ENCODE data around the gene FAM83G.
A peak's percentile ranks its signal among the peaks of the same experiment; 100 is the strongest.

Gene FAM83G

DNA sequence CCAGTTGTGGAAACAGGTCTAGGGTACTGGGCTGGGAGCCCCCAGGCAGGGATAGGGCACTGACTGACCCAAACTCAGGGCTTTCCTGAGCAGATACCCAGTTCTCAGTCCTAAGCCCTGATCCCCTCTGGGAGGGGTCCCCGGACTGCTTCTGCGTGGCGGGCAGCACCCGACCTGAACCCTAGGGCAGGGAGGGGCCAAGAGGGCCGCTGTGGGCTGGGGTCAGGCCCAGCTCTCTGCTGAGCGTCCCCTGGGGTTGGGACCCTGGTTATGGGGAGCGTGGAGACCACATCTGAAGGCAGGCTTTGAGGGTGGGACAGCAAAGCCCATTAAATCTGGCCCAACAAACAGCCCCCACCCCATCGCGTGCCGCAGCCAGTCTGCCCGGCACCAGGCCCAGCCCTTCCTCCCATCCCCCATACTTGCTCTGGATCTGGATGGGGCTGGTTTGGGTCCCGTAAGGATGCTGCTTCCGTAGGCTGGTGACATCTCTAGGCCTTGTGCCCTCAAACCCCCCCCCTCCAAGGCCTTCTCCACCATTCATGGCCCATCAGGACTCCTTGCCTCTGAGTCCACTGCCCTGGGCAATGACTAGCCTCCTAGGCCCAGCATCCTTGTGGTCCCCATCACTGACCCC is 691 bp upstream of the FAM83G start:
- no peak for DNase-seq

DNA sequence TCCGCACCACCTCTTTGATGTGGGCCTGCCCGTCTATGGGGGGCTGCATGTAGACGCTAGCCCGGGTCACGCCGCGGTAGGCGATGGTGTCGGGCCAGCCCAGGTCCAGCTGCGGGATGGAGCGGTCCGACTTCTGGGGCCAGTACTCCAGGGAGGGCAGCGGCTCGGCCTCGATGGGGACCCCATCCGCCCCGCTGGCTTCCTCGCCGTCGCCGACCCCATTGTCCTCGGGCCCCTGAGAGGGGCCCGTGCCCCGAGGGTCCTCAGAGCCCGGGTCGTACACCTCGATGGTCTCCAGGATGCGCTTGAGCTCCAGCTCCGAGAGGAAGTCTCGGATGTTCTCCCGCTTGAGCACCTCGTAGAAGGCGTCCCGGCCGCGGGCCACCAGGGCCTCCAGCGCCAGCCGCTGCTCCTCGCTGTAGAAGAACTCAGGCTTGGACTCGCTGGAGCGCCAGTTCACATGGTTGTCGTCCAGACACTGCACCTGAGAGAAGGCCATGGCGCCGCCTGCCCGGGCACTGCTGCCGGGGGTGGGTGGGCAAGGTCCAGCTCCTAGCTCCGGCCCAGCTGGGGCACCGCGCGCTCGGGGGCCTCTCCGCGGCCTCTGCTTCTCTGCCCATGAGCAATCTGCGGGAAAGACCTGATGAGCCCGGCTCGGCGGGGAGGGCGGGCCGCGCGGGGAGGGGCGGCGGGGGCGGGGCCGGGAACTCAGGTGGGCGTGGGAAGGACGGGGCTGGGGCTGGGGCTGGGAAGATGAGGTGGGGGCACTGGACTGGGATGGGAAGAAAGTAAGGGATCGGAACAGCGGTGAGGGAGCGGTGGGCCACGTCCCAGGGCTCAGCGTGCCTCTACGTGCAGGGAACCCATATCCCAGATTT is 782 bp downstream of the FAM83G start:
- peak in 1 of 2 experiments; percentile 1 for DNase-seq

DNA sequence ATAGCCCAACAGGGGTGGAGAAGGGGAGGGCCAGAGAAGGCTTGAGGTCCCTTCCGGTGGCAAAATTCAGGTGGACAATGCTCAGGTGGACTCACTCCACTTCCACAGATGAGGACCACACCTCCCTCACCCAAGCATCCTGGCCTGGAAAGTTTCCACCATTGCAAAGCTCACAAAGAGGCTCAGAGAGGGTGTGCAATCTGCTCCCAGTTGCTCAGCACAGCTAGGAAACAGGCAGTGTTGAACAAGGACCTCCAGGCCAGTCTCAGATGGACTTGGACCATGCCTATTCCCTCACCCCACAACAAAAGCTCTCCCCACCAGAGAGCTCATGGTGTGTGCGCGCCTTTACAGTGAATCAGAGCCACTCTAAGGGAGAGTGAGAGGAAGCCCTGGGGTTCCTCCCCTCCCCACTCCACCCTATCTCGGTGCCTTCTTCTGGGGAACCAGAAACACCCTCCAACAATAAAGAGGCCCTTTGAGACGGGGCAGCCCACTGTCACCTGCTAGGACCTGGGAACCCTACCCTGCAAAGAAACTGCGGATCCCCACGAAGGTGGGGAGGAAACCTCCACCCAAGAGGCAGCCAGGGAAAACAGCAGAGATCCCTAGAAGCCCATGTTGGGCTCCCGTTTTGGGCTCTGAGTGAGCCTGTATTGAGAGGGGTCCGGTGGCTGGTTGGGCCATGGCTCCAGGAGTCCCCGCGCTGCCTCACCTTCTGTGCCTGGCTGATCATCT is 1.6 kb downstream of the FAM83G start:
- DNase-seq: no peak

DNA sequence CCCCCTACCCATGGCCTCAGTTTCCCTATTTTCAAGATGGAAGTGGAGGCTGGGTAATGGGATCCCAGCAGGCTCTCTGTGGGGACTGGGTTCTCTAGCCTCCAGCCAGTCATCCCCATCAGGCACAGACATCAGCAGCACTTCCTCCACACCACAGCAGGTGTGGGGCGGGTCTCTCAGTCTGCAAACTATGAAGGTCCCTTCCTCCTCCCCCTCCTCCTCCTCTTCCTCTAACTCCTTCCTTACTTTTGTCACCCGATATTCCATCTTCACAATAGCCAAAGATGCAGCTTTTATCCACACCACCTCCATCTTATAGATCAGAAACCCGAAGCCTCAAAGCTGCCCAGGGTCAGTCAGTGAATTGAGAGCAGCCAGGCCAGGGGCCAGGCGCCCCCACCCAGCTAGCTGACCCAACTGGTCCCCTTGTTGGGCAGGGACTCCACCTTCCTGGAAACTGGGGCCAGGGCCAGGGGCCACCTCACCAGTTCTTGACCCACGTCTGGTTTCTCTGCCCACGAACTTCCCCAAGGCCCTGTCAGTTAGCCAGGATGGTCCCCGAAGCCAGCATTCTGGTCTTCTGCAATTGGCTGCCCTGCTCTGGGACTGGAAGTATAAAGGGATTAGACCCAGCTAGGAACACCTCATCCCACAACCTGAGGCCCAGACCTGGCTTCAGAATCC is 2.5 kb downstream of the FAM83G start:
- DNase-seq: no peak

DNA sequence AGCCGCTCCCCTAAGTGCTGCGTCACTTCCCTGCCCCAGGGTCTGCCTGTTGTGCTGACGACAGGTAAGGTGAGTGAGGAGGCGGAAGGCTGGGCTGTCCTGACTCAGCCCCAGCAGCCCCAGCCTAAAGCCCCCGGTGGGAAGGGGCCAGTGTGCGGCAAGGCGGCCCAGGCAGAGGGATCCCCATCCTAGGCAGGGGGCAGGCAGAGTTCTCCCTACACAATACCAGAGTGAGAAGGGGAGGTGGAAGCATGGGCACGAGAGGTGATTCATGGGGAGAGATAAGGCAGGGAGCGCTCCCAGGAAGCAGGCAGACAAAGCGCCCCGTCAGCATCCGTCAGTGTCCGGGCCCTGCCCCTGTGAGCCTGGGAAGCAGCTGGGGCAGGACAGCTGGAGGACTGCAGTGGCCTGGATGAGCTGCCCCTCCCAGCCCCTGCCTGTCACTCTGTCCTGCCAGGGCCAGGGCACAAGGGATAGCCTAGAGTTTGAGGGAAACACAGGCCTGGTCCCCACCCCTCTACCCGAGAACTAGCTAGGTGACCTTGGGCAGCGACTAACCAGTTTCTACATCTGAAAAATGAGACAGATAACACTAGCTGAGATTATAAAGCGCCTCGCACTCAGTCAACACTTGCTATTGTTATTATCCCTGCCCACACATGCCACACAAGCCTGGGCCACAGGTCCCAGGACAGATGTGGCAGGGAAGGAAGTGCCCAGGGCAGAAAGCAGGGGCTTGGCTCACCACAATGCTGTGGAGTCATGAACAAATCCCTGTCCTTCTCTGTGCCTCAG is 3.8 kb downstream of the FAM83G start:
- no peak for DNase-seq

DNA sequence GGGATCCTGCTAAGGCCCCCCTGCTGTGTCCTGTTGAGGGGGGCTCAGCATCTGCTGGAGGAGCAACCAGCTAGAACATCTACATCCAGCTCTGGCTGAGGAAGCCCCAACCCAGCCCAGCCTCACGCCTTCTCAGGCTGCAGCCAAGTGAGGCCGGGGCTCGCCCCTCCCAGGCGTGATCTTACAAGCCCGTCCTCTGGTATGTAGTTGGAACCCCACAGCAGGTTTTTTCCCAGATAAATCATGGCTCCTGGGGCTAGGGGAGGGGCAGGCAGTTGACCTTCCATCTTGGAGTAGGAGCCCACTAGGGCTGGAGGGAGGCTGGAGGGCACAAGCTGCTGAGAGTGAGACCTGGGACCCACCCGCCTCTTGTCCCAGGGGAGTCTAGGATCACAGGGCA is 4.7 kb downstream of the FAM83G start:
- DNase-seq: no peak

DNA sequence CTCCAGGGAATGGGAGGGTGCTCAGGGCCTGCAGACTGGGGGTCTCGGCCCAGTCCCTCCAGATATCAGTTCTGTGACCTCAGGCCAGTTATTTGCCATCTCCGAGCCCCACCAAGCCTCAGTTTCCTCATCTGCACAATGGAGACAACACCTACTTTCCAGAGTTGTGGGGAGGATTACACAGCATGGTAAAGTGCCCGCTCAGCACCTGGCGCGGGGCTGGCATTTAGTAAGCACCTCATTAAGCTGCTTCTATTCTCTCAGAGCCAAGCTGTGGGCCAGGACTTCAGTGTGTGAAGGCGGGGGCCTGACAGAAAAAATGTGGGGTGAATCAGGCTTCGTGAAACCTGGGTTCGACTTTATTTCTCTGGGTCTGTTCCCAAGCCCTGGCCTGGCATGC is 5.2 kb downstream of the FAM83G start:
- DNase-seq: no peak

DNA sequence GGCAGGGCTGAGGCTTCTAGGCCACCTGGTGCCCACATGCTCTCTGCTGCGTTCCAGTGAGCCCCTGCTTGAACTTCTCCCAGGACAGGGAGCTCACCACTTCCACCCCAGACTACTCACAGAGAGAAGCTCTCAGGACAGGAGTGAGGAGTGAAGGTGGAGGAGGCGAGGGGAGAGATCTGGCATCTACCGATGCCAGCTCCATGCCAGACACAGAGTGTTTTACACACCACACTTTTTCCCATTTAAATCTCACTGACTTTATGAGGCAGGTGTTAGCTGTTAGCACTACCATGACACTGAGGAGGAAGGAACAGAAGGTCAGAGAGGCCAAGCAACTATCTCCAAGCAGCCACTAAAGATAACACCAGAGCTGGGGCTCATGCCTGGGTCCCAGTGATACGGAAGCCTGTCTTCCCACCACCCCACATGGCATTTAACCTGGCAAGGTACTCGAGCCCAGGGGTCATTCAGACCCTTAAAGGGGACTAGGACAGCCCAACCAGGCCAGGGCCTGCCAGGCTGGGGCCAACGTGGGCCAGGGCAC is 6.8 kb downstream of the FAM83G start:
- DNase-seq: no peak

DNA sequence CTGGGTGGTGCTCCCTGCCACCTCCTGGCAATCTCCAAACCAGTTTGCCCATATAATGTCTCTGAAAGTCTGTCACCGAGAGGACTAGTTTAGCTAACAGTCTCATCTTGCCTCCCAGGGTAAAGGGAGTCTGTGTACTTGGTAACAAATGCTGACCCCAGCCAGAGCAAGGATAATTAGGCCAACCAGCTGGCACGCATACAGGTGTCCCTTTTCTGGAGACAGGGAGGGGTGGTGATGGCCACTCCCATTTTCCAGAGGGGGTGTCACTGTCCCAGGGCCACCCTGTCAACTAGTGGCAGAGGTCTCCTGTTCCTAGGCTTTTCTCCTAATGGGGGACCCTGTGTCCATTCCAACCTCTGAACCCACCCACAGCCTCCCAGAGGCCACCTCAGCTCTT is 8.1 kb downstream of the FAM83G start:
- no peak for DNase-seq

DNA sequence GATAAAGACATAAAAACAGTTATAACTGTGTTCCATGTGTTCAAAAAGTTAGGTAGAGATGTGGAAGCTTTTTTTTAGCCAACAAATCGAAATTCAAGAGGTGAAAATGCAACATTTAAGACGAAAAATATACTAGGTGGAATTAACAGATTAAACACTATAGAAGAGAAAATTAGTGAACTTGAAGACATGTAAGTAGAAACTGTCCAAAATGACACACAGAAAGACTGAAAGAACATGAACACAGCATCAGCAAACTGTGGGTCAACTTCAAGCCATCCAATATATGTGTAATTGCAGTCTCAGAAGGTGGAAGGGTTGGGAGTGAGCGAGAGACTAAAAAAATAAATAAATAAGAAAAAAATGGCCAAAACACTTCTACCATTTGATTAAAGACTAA is 9.3 kb downstream of the FAM83G start:
- no peak for DNase-seq

DNA sequence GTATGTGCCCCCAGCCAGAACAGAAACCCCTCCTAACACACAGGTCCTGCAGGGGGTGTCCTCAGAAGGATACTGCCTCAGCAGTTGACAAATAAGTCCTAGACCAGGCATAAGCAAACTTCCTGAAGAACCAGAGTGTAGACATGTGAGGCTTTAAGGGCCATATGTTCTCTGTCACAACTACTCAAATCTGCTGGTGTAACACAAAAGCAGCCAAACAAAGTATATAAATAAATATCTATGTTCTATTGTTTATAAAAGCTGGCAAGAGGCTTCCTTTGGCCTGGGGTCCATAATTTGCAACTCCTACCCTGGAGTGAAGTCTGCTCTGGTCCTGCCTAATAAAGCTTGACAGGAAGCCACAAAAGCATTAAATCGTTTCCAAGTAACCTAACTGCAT is 9.9 kb downstream of the FAM83G start:
- no peak for DNase-seq

DNA sequence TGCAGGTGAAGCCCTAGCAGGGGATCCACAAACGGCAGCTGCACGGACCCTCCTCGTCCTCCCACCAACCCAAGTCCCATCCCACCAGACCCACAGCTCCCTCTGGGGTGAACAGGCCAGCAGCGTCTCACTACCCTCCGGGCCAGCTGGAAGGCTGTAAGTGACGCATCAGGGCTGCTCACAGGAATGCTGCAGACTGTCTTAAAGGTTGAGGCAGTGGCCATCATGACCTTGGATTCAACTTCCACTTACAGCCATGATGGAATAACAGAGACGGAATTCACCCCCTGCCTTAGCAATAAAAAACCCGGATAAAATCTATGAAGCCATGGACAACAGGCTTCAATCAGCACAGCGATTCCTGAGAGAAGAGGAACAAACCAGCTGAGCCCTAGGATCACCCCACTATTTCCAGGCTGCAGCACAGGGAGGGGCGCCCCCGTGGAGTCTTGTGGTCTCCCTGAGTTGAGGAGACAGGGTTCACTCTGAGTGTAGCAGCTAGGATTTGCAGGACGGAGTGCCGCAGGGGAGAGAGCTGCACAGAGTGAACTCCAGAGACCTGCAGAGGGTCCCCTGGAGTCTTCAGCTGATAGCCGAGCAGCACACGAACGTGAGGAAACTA is 10.5 kb downstream of the FAM83G start:
- no peak for DNase-seq

DNA sequence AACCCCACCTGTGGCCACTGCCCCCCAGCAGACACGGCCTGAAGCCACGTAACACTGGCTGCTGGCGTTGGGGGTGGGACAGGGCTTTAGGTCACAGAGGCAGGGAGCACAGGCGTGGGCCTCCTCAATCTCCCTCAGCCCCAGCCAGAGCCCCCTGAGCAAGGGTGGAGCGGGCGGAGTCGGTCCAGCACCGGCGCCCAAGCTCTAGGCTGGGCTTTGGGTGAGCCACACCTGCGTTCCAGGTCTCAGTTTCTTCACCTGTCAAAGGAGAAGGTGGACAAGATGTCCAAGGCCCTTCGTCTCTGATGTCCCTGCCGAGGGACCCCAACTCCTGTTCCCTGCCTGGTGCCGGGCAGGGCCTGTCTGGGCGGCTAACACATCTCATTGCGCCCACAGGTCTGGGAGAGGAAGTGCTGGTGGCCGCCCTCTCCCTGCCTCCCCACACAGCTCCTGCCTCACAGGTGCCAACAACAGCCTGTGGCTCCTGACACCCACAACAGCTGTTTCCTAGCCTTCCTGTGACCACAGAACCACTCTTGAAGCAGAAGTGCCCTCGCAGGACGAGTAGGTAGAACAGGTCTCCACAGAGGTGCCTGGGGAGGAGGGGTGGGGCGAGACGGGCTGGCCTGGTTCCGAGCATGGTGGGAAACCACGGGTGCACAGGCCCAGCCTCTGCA is 12.0 kb downstream of the FAM83G start:
- no peak for DNase-seq

DNA sequence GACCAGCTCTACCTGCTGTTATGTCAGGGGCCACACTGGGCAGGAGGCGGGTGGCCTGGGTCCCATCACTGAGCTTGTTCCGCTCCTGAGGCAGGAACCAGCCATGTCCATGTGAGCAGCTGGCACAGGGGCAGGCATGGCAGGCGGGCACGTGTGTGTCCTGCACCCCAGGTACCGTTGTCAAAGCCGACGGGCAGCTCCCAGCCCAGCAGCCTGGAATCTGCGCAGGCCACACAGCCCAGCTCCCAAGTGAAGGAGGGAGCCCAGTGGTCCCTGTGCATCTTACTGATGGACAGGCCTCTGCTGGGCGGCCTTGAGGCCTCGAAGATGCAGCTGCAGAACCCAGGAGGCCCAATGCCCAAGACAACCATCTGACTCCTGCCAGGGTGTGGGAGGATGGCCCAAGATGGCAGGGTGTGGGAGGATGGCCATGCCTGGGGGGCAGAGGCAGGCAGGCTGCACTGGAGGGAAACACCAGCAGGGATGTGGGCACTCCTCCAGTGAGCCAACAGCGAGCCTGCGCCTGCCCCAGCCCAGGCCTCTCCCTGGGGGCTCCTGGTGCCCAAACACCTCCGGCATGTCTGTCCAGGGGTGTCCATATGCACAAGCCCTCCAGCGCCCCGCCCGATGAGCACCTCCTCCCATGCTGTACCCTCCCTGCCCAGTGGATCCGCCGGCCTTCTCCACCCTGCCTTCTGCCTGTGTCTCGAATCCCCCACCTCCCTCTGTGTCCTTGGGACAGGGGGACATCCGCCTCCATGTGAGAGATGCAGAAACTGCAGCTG is 12.8 kb downstream of the FAM83G start:
- no peak for DNase-seq

DNA sequence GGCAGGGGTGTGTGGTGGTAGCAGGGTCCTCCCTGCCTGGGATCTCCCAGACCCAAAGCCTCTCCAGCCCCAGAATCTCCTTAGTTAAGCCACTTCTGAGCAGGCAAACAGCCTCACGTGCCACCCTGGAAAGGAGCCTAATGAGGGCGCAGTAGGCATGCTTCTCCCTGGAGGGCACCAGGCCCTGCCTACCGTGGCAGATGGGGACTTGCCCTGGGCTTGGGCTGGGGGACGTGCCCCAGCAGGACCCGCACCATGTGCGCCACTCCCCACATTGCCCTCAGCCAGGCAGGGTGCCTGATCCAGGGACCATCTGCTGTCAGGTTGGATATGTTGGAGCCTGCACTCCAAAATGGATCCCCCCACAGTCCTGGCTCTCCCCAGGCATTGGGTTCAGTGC is 14.2 kb downstream of the FAM83G start:
- DNase-seq: no peak

DNA sequence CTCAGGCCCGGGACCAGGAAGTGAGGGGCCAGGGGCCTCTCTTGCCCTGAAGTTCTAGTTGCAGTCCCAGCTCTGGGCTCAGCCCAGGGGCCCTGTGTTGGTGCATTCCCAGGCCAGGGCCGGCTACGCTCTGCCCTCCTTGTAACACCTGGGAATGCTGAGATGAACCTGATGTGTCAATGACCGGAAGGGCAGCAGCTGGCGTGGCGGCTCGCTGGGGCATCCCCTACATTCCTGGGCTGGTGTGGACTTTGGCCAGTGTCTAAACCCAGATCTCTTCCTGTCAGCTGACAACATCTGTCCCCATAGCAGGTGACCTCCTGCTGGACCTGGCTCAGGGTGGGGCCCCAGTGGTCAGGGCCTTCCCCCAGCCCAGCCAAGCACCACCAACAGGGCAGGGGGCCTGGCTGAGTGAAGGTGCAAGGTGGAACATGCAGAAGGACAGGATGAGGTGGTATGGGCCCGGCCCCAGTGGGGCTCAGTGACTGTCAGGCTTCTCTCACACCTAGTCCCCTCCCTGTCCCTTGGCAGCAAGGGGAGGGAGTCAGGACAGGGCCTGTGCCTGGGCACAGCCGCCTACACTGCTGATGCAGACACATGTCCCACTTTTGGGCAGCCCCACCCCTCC is 15.9 kb downstream of the FAM83G start:
- DNase-seq: no peak

DNA sequence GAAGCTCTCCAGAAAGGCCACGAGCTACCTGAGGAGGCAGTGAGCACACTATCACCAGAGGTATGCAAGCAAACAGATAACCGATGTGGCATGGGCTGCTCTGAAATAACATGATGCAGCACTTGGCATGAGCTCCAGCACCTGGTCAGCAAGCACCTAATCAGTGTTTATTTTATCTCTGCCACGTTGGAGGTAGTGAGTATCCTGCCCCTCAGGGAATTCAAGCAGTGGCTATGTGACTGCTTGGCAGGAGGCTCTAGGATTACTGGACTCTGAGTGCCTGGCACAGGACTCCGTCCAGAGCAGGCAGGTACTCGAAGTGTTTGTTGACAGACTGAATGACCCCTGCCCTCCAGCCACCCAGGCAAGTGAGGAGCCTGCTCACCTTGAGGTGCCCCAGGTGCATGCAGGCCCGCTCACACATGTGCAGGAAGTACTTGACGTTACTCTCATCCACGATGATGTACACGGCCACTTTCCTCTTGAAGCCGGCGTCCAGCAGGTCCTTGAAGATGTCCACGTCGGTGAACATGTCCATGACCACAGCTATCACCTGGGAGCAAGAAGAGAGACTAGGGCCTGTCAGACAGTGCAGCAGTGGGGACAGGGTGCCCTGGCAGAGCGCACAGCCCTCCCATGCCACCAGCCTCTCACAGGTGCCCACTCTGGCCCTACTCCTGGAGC is 16.6 kb downstream of the FAM83G start:
- DNase-seq: no peak

DNA sequence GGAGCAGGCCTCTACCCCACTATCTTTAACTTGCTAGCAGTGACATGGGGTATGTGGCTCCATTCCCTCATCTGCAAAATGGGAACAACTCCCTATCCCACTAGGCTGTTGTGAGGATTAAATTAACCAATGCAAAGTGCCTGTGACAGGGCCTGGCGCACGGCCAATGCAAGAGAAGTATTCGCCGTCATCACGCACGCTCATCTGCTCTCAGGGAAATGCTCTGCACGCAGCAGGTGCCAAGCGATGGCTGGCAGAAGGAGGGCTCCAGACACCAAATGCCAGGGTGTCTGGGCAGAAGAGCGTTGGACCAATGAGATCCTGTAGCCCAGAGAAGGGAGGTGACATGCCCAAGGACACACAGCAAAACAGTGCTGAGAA is 17.3 kb downstream of the FAM83G start:
- no peak for DNase-seq
